GM12878 (cell line): ENCODE results near the gene MARK4.

ENCODE experiments used
- CHD2 ChIP-seq: IDR thresholded peaks from 2 replicates; pipeline ENCODE4 v1.6.1; 2011; ENCODE audit warnings: low read depth, low read length, improper control_type of control experiment, borderline replicate concordance
- CREM ChIP-seq: IDR thresholded peaks from 2 replicates; pipeline ENCODE4 v1.6.1; 2014; ENCODE audit warnings: antibody characterized with exemption, low read depth
- HDAC6 ChIP-seq: fragments of 200-600 bp; sonication (generic); IDR thresholded peaks from one replicate; pipeline ENCODE4 v1.8.0; 2017; ENCODE audit warnings: antibody characterized with exemption; ENCODE audit not compliant: unreplicated experiment
- POLR2AphosphoS5 ChIP-seq: IDR thresholded peaks from 2 replicates; pipeline ENCODE4 v1.6.1; 2011; ENCODE audit warnings: mild to moderate bottlenecking, low read length, inconsistent platforms
- SP1 ChIP-seq: IDR thresholded peaks from one replicate; pipeline ENCODE4 v1.6.1; 2011; ENCODE audit warnings: low read depth, low read length
- TCF12 ChIP-seq: IDR thresholded peaks from 2 replicates; pipeline ENCODE4 v1.6.1; 2011; ENCODE audit warnings: low read depth, mild to moderate bottlenecking, low read length
- TF ChIP-seq, protein P1 (sequence below), 3 experiments: IDR thresholded peaks in 2 of 3; conservative IDR thresholded peaks in 1 of 3; 2 replicates each; pipeline ENCODE4 v1.5.1; 2011; ENCODE audit warnings: low read depth in 3 of 3, low read length in 3 of 3, mild to moderate bottlenecking in 3 of 3, control low read depth in 2 of 3, moderate library complexity in 2 of 3, inconsistent platforms in 1 of 3, mixed read lengths in 1 of 3; ENCODE audit not compliant: control insufficient read depth in 2 of 3, insufficient read depth in 1 of 3; ENCODE audit errors: extremely low read depth in 1 of 3

DNA sequence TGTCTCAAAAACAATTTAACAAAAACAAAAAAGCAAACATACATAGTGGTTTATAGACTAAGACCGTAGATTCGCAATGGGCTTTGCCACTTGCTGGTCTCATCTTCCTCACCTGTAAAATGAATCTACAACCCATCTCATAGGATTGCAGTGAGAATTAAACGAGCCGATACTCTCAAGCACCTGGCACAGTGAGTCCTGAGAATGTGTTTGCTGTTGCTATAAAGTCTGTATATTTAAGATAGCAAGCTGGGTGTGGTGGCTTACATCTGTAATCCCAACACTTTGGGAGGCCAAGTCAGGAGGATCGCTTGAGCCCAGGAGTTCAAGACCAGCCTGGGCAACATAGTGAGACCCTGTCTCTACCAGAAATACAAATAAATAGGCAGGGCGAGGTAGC, 28.3 kb upstream of the MARK4 start:
- TF ChIP-seq POLR2AphosphoS5 (no peak), HDAC6 (no peak), TCF12 (no peak), CHD2 (no peak), SP1 (no peak), CREM (no peak)
- TF ChIP-seq, protein P1, sequence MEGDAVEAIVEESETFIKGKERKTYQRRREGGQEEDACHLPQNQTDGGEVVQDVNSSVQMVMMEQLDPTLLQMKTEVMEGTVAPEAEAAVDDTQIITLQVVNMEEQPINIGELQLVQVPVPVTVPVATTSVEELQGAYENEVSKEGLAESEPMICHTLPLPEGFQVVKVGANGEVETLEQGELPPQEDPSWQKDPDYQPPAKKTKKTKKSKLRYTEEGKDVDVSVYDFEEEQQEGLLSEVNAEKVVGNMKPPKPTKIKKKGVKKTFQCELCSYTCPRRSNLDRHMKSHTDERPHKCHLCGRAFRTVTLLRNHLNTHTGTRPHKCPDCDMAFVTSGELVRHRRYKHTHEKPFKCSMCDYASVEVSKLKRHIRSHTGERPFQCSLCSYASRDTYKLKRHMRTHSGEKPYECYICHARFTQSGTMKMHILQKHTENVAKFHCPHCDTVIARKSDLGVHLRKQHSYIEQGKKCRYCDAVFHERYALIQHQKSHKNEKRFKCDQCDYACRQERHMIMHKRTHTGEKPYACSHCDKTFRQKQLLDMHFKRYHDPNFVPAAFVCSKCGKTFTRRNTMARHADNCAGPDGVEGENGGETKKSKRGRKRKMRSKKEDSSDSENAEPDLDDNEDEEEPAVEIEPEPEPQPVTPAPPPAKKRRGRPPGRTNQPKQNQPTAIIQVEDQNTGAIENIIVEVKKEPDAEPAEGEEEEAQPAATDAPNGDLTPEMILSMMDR (IDR thresholded peaks at IDR 0.05 in 2 of 3, conservative IDR thresholded peaks at IDR 0.05 in 1 of 3; ENCODE audit: control insufficient read depth in 2 of 3, extremely low read depth in 1 of 3, insufficient read depth in 1 of 3, low read depth in 3 of 3, low read length in 3 of 3), result no peak
